Measurements from ENCODE around the gene SCN2B. TPM values are rescaled to one million over a fixed set of nuclear protein-coding genes. Genes with fewer than 3 reads are reported as not detected.

Gene SCN2B
- polyA plus RNA-seq, 4 donors: 4.4 to 4.9 (median 4.7) TPM

Other genes with a start within 250 kb of the SCN2B start
- under 1 TPM; 0.62 to 0.90 (median 0.73) TPM for gene TMPRSS13, start 247.2 kb downstream of the SCN2B start, polyA plus RNA-seq (ENCODE audit: insufficient read length in 4 of 4)
- gene IL10RA, start 190.2 kb downstream of the SCN2B start, polyA plus RNA-seq (ENCODE audit: insufficient read length in 4 of 4): 1 to 10 TPM; 2.6 to 3.1 (median 2.8) TPM
- 10 to 100 TPM; 27.6 to 33.1 (median 29.1) TPM for gene TMPRSS4, start 99.6 kb downstream of the SCN2B start, polyA plus RNA-seq (ENCODE audit: insufficient read length in 4 of 4)
- gene SMIM35, start 89.7 kb downstream of the SCN2B start, polyA plus RNA-seq (ENCODE audit: insufficient read length in 4 of 4): under 1 TPM; 0.08 to 0.29 (median 0.13) TPM
- 1 to 10 TPM in 2 of 4 donors, under 1 TPM in 2; 0.89 to 1.6 (median 1.1) TPM for gene SCN4B, start 23.8 kb downstream of the SCN2B start, polyA plus RNA-seq (ENCODE audit: insufficient read length in 4 of 4)
- gene JAML, start 48.4 kb upstream of the SCN2B start, polyA plus RNA-seq (ENCODE audit: insufficient read length in 4 of 4): 1 to 10 TPM; 1.7 to 2.9 (median 2.7) TPM
- gene MPZL3, start 75.7 kb upstream of the SCN2B start, polyA plus RNA-seq (ENCODE audit: insufficient read length in 4 of 4): 1 to 10 TPM; 5.4 to 6.3 (median 6.0) TPM
- gene MPZL2, start 87.7 kb upstream of the SCN2B start, polyA plus RNA-seq (ENCODE audit: insufficient read length in 4 of 4): 10 to 100 TPM; 22.3 to 24.5 (median 23.6) TPM
- 1 to 10 TPM in 1 of 4 donors, under 1 TPM in 3; 0.28 to 1.2 (median 0.53) TPM for gene CD3E, start 128.1 kb upstream of the SCN2B start, polyA plus RNA-seq (ENCODE audit: insufficient read length in 4 of 4)
- gene CD3D, start 166.1 kb upstream of the SCN2B start, polyA plus RNA-seq (ENCODE audit: insufficient read length in 4 of 4): under 1 TPM; 0.24 to 0.95 (median 0.44) TPM
- gene CD3G, start 167.7 kb upstream of the SCN2B start, polyA plus RNA-seq (ENCODE audit: insufficient read length in 4 of 4): under 1 TPM; 0.15 to 0.47 (median 0.19) TPM
- 10 to 100 TPM; 35.7 to 43.2 (median 41.0) TPM for gene UBE4A, start 183.0 kb upstream of the SCN2B start, polyA plus RNA-seq (ENCODE audit: insufficient read length in 4 of 4)
- 100 to 1,000 TPM; 398 to 470 (median 428) TPM for gene ATP5MG, start 225.0 kb upstream of the SCN2B start, polyA plus RNA-seq (ENCODE audit: insufficient read length in 4 of 4)